Ishikawa (cell line): ENCODE results near the gene TMEM183A.

Experiments used
- CEBPB ChIP-seq: IDR thresholded peaks from 2 replicates; pipeline ENCODE4 v1.6.1; 2012
- CREB1 ChIP-seq: IDR thresholded peaks from 2 replicates; pipeline ENCODE4 v1.6.1; 2012; ENCODE audit warnings: low read depth
- EP300 ChIP-seq: IDR thresholded peaks from 2 replicates; pipeline ENCODE4 v1.6.1; 2012; ENCODE audit warnings: borderline replicate concordance
- FOXM1 ChIP-seq: IDR thresholded peaks from 2 replicates; pipeline ENCODE4 v1.6.1; 2012; ENCODE audit warnings: low read depth, borderline replicate concordance
- NFIC ChIP-seq: IDR thresholded peaks from 2 replicates; pipeline ENCODE4 v1.6.1; 2012
- TAF1 ChIP-seq: IDR thresholded peaks from 2 replicates; pipeline ENCODE4 v1.6.1; 2012; ENCODE audit warnings: low read depth, mild to moderate bottlenecking
- TCF12 ChIP-seq: IDR thresholded peaks from 2 replicates; pipeline ENCODE4 v1.6.1; 2012; ENCODE audit warnings: low read depth
- TEAD4 ChIP-seq: IDR thresholded peaks from 2 replicates; pipeline ENCODE4 v1.6.1; 2012
- YY1 ChIP-seq: IDR thresholded peaks from 2 replicates; pipeline ENCODE4 v1.6.1; 2012; ENCODE audit warnings: low read depth
- ZBTB7A ChIP-seq: IDR thresholded peaks from 2 replicates; pipeline ENCODE4 v1.6.1; 2012; ENCODE audit warnings: low read depth
- TF ChIP-seq, protein P1 (sequence below): IDR thresholded peaks from 2 replicates; pipeline ENCODE4 v1.6.1; 2012
- TF ChIP-seq, protein P2 (sequence below): IDR thresholded peaks from 2 replicates; pipeline ENCODE4 v1.6.1; 2012; ENCODE audit warnings: low read depth, mild to moderate bottlenecking

DNA sequence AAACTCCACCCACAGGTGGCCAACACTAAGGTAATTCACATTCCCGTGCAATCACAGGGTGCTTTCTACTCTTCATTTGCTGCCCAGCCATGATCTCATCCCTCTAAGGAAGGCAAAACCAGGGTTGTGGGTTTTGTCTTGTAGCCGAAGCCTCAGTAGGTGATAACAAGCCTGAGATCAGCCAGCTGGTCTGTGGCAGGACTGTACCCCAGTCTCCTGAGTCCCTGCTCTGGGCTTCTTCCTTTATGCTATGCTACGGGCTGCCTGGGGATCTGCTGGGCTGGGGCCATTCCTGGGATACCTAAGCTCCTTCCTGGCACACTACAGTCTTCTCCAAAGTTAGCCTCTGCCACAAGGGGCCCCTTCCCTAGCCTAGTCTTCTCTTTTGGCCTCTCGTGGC, 29.0 kb downstream of the TMEM183A start:
- TF ChIP-seq YY1: no peak
- TF ChIP-seq EP300: no peak
- TF ChIP-seq NFIC: no peak
- TF ChIP-seq, protein P1, sequence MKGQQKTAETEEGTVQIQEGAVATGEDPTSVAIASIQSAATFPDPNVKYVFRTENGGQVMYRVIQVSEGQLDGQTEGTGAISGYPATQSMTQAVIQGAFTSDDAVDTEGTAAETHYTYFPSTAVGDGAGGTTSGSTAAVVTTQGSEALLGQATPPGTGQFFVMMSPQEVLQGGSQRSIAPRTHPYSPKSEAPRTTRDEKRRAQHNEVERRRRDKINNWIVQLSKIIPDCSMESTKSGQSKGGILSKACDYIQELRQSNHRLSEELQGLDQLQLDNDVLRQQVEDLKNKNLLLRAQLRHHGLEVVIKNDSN: no peak
- no peak for TF ChIP-seq TEAD4
- no peak for TF ChIP-seq CEBPB
- no peak for TF ChIP-seq TAF1
- no peak for TF ChIP-seq FOXM1
- TF ChIP-seq CREB1: no peak
- TF ChIP-seq, protein P2, sequence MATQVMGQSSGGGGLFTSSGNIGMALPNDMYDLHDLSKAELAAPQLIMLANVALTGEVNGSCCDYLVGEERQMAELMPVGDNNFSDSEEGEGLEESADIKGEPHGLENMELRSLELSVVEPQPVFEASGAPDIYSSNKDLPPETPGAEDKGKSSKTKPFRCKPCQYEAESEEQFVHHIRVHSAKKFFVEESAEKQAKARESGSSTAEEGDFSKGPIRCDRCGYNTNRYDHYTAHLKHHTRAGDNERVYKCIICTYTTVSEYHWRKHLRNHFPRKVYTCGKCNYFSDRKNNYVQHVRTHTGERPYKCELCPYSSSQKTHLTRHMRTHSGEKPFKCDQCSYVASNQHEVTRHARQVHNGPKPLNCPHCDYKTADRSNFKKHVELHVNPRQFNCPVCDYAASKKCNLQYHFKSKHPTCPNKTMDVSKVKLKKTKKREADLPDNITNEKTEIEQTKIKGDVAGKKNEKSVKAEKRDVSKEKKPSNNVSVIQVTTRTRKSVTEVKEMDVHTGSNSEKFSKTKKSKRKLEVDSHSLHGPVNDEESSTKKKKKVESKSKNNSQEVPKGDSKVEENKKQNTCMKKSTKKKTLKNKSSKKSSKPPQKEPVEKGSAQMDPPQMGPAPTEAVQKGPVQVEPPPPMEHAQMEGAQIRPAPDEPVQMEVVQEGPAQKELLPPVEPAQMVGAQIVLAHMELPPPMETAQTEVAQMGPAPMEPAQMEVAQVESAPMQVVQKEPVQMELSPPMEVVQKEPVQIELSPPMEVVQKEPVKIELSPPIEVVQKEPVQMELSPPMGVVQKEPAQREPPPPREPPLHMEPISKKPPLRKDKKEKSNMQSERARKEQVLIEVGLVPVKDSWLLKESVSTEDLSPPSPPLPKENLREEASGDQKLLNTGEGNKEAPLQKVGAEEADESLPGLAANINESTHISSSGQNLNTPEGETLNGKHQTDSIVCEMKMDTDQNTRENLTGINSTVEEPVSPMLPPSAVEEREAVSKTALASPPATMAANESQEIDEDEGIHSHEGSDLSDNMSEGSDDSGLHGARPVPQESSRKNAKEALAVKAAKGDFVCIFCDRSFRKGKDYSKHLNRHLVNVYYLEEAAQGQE: no peak
- no peak for TF ChIP-seq TCF12
- no peak for TF ChIP-seq ZBTB7A
